Thoracic aorta (tissue), 2 donors: Measurements from ENCODE around the gene TBX18. TPM values are rescaled to one million over a fixed set of nuclear protein-coding genes. Genes with fewer than 3 reads are reported as not detected.
A peak's percentile ranks its signal among the peaks of the same experiment; 100 is the strongest.

Experiments
- ATAC-seq: fragments of 150-250 bp; one replicate; pipeline ENCODE4 v1.8.0; 2017; ENCODE audit warnings: low read depth; ENCODE audit not compliant: insufficient number of reproducible peaks, low FRiP score
- DNase-seq: peaks from one replicate; pipeline ENCODE4 v3.0.0-alpha.2; 2020; ENCODE audit warnings: low spot score
- H3K27ac ChIP-seq, 2 donors: fragments of 200-600 bp; sonication (generic); 1 replicate in 1 of 2; 2 replicates in 1 of 2; pipeline ENCODE4 v1.5.1; 2016; ENCODE audit warnings: mild to moderate bottlenecking in 2 of 2, moderate library complexity in 2 of 2
- H3K27me3 ChIP-seq: fragments of 200-600 bp; sonication (generic); replicated peaks from 2 replicates; pipeline ENCODE4 v1.6.0; 2016; ENCODE audit warnings: mild to moderate bottlenecking; ENCODE audit not compliant: insufficient read depth
- H3K36me3 ChIP-seq: fragments of 200-600 bp; sonication (generic); one replicate; pipeline ENCODE4 v1.5.1; 2016
- H3K4me1 ChIP-seq, 2 donors: fragments of 200-600 bp; sonication (generic); 1 replicate in 1 of 2; 2 replicates in 1 of 2; pipeline versions ENCODE4 v1.5.1 to v1.6.0; 2016; ENCODE audit warnings: low read depth in 2 of 2, mild to moderate bottlenecking in 1 of 2; ENCODE audit not compliant: control insufficient read depth in 1 of 2
- H3K4me3 ChIP-seq: fragments of 200-600 bp; sonication (generic); 2 replicates; pipeline ENCODE4 v1.5.1; 2016; ENCODE audit warnings: mild to moderate bottlenecking
- H3K9me3 ChIP-seq: fragments of 200-600 bp; sonication (generic); 2 replicates; pipeline ENCODE4 v1.5.1; 2016
- CTCF ChIP-seq: fragments of 200-600 bp; sonication (generic); IDR thresholded peaks from one replicate; pipeline ENCODE4 v1.5.1; 2019; ENCODE audit warnings: antibody characterized with exemption
- total RNA-seq, 2 donors: library from RNA; depleted of rRNA; stranded (reverse); fragments of >200 nt; gene quantifications; one replicate each; pipeline versions ENCODE4 v1.1.0 to v1.2.3, GENCODE V29; 2016

The TBX18 gene
- total RNA-seq, 2 donors from 2014 or later = 53.5 to 85.4 TPM

GRCh38 chr6:84774157-84774984 lies 10.0 kb upstream of the TBX18 start:
- ATAC-seq (peak; percentile 65), DNase-seq (no peak)
- Histone ChIP-seq H3K4me3 (peak overlapping the region; percentile 76), H3K27ac (peak overlapping the region; percentile 95 to 96), H3K36me3 (no peaks in the 10 kb centered on the region), H3K9me3 (no peaks in the 10 kb centered on the region), H3K27me3 (no peaks in the 10 kb centered on the region), H3K4me1 (no peaks in the 10 kb centered on the region)
- peak; percentile 79 for TF ChIP-seq CTCF

GRCh38 chr6:84773431-84774156 lies 9.2 kb upstream of the TBX18 start:
- H3K27ac ChIP-seq = peak overlapping the region; percentile 95 to 96
- DNase-seq (no peak), ATAC-seq (peak; percentile 42)
- no peaks in the 10 kb centered on the region for H3K4me1 ChIP-seq
- peak overlapping the region; percentile 76 for H3K4me3 ChIP-seq
- H3K9me3 ChIP-seq = no peaks in the 10 kb centered on the region
- no peaks in the 10 kb centered on the region for H3K36me3 ChIP-seq
- H3K27me3 ChIP-seq = no peaks in the 10 kb centered on the region
- TF ChIP-seq CTCF = no peak

- Histone ChIP-seq H3K4me1 (no peaks in the 10 kb centered on the region), H3K27me3 (no peaks in the 10 kb centered on the region), H3K4me3 (peak overlapping the region; percentile 76), H3K9me3 (no peaks in the 10 kb centered on the region), H3K36me3 (no peaks in the 10 kb centered on the region), H3K27ac (peak overlapping the region; percentile 95 to 96)
- no peak for ATAC-seq
- DNase-seq = no peak
- TF ChIP-seq CTCF = no peak
Measured at GRCh38 chr6:84773133-84773430, 8.7 kb upstream of the TBX18 start.

- Histone ChIP-seq H3K27me3 (no peaks in the 10 kb centered on the region), H3K4me3 (peak overlapping the region; percentile 76), H3K9me3 (no peaks in the 10 kb centered on the region), H3K36me3 (no peaks in the 10 kb centered on the region), H3K4me1 (no peaks in the 10 kb centered on the region), H3K27ac (peak overlapping the region; percentile 95 to 96)
- no peak for TF ChIP-seq CTCF
- DNase-seq (no peak), ATAC-seq (no peak)
Measured at GRCh38 chr6:84772428-84773132, 8.2 kb upstream of the TBX18 start.

GRCh38 chr6:84771756-84772356 lies 7.5 kb upstream of the TBX18 start:
- Histone ChIP-seq H3K9me3 (no peaks in the 10 kb centered on the region), H3K4me1 (no peaks in the 10 kb centered on the region), H3K27me3 (no peaks in the 10 kb centered on the region), H3K4me3 (peak overlapping the region; percentile 76), H3K27ac (peak overlapping the region; percentile 95 to 96), H3K36me3 (no peaks in the 10 kb centered on the region)
- DNase-seq (no peak), ATAC-seq (no peak)
- TF ChIP-seq CTCF = no peak
